GM12878 (cell line): Measurements from ENCODE around the gene NAMPT. TPM values are rescaled to one million over a fixed set of nuclear protein-coding genes. Genes with fewer than 3 reads are reported as not detected.

Experiments
- BCL3 ChIP-seq: IDR thresholded peaks from 2 replicates; pipeline ENCODE4 v1.6.1; 2011; ENCODE audit warnings: borderline replicate concordance, low read depth, mild to moderate bottlenecking, moderate library complexity, low read length; ENCODE audit not compliant: insufficient read depth, poor library complexity, severe bottlenecking
- CBX5 ChIP-seq: sonication (generic); IDR thresholded peaks from 2 replicates; pipeline ENCODE4 v1.6.1; 2016; ENCODE audit warnings: low read depth, moderate library complexity, mild to moderate bottlenecking, inconsistent platforms
- HDAC6 ChIP-seq: fragments of 200-600 bp; sonication (generic); IDR thresholded peaks from one replicate; pipeline ENCODE4 v1.8.0; 2017; ENCODE audit warnings: antibody characterized with exemption; ENCODE audit not compliant: unreplicated experiment
- JUNB ChIP-seq: IDR thresholded peaks from 2 replicates; pipeline ENCODE4 v1.6.1; 2016; ENCODE audit warnings: antibody characterized with exemption, mild to moderate bottlenecking
- POLR2AphosphoS2 ChIP-seq: IDR thresholded peaks from 2 replicates; pipeline ENCODE4 v1.6.1; 2011; ENCODE audit warnings: low read depth, mild to moderate bottlenecking, low read length, improper control_type of control experiment, moderate library complexity
- POLR2AphosphoS5 ChIP-seq: IDR thresholded peaks from 2 replicates; pipeline ENCODE4 v1.6.1; 2011; ENCODE audit warnings: mild to moderate bottlenecking, low read length, inconsistent platforms
- POU2F2 ChIP-seq: IDR thresholded peaks from 3 replicates; pipeline ENCODE4 v1.6.1; 2011; ENCODE audit warnings: low read depth, mild to moderate bottlenecking, low read length, borderline replicate concordance
- RUNX3 ChIP-seq: IDR thresholded peaks from 2 replicates; pipeline ENCODE4 v1.6.1; 2012; ENCODE audit warnings: low read length, inconsistent platforms
- SPI1 ChIP-seq: IDR thresholded peaks from 2 replicates; pipeline ENCODE4 v1.6.1; 2011; ENCODE audit warnings: low read depth, mild to moderate bottlenecking, low read length, moderate library complexity, borderline replicate concordance; ENCODE audit not compliant: insufficient read depth
- SREBF1 ChIP-seq: IDR thresholded peaks from 2 replicates; pipeline ENCODE4 v1.6.1; 2012; ENCODE audit warnings: mild to moderate bottlenecking, low read length
- YY1 ChIP-seq: IDR thresholded peaks from 2 replicates; pipeline ENCODE4 v1.6.1; 2011; ENCODE audit warnings: low read depth, mild to moderate bottlenecking, low read length
- ZNF217 ChIP-seq: fragments of 450-650 bp; IDR thresholded peaks from 2 replicates; pipeline ENCODE4 v1.6.1; 2017; ENCODE audit warnings: antibody characterized with exemption, mild to moderate bottlenecking
- polyA plus RNA-seq, 11 experiments: library from polyadenylated mRNA; depleted of rRNA in 4 of 11; unstranded in 6 of 11; stranded (reverse) in 5 of 11; fragments of >200 nt; fragmentation: Nextera tagmentation in 4 of 11; fragmentation: Illumina TruSeq in 1 of 11; extraction: Ambion mirVana in 4 of 11; extraction: Trizol in 1 of 11; gene quantifications; 1 replicate in 1 of 11; 2 replicates in 10 of 11; pipeline versions ENCODE4 v1.2.1 to v1.2.3, GENCODE V29; 2011 to 2016; ENCODE audit warnings: inconsistent platforms in 2 of 11, missing spikeins in 2 of 11, low read depth in 1 of 11
- total RNA-seq, 4 experiments: library from RNA; depleted of rRNA in 3 of 4; stranded (reverse); fragments of >200 nt in 3 of 4; fragmentation: Illumina TruSeq in 1 of 4; extraction: Trizol in 1 of 4; gene quantifications; 2 replicates each; pipeline versions ENCODE4 v1.2.1 to v1.2.3, GENCODE V29; 2013 to 2021
- TF ChIP-seq, protein P1 (sequence below): fragments of 450-650 bp; IDR thresholded peaks from 2 replicates; pipeline ENCODE4 v1.6.1; 2016; ENCODE audit warnings: mild to moderate bottlenecking
- TF ChIP-seq, protein P2 (sequence below): fragments of 450-650 bp; formaldehyde crosslinking; IDR thresholded peaks from 2 replicates; pipeline ENCODE4 v1.4.0; 2022; ENCODE audit warnings: mild to moderate bottlenecking, moderate library complexity

The NAMPT gene
- total and polyA plus RNA-seq, 10 of the 15 experiments (the other 5 are each of a cell fraction or from before 2014, with no cell fraction given), result 28.3 to 173 (median 75.0) TPM

DNA sequence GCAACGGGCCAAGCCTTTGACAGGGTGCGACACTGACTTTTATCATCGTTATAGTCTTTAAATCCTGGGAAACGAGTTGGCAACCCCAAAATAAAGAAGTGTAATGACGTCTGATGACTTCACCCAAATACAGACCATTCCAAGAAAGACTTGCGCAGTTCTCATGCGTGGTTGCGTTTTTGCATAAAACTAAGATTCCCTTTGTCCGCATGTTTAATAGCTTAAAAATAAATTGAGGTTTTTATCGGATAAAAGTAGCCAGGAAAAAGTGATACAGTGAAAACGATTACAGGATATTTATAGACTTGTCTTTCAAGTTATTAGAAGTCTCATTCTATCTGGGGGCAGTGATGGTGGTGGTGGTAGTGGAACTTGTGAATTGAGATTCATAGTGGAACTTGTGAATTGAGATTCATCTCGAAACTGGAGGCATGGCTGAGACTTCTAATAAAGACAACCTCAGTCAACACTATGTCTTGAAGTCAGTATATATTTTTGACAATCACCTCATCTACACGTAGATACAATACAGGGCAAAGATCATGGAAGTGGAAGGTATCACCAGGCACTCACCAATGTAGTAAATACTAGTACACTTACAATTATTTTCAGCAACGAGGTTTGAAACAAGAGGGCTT is 1.2 kb upstream of the NAMPT start (continued):
- TF ChIP-seq BCL3 (no peak), POLR2AphosphoS2 (no peak), YY1 (peak; percentile 53; the same call in 1 of the 2 replicates), SREBF1 (no peak), CBX5 (no peak), POU2F2 (no peak; the same call in 2 of the 3 replicates), ZNF217 (peak; percentile 77), RUNX3 (peak; percentile 81), JUNB (peak; percentile 97), HDAC6 (no peak), POLR2AphosphoS5 (peak; percentile 22), SPI1 (no peak)
- TF ChIP-seq, protein P1, sequence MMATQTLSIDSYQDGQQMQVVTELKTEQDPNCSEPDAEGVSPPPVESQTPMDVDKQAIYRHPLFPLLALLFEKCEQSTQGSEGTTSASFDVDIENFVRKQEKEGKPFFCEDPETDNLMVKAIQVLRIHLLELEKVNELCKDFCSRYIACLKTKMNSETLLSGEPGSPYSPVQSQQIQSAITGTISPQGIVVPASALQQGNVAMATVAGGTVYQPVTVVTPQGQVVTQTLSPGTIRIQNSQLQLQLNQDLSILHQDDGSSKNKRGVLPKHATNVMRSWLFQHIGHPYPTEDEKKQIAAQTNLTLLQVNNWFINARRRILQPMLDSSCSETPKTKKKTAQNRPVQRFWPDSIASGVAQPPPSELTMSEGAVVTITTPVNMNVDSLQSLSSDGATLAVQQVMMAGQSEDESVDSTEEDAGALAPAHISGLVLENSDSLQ, result peak; percentile 55
- TF ChIP-seq, protein P2, sequence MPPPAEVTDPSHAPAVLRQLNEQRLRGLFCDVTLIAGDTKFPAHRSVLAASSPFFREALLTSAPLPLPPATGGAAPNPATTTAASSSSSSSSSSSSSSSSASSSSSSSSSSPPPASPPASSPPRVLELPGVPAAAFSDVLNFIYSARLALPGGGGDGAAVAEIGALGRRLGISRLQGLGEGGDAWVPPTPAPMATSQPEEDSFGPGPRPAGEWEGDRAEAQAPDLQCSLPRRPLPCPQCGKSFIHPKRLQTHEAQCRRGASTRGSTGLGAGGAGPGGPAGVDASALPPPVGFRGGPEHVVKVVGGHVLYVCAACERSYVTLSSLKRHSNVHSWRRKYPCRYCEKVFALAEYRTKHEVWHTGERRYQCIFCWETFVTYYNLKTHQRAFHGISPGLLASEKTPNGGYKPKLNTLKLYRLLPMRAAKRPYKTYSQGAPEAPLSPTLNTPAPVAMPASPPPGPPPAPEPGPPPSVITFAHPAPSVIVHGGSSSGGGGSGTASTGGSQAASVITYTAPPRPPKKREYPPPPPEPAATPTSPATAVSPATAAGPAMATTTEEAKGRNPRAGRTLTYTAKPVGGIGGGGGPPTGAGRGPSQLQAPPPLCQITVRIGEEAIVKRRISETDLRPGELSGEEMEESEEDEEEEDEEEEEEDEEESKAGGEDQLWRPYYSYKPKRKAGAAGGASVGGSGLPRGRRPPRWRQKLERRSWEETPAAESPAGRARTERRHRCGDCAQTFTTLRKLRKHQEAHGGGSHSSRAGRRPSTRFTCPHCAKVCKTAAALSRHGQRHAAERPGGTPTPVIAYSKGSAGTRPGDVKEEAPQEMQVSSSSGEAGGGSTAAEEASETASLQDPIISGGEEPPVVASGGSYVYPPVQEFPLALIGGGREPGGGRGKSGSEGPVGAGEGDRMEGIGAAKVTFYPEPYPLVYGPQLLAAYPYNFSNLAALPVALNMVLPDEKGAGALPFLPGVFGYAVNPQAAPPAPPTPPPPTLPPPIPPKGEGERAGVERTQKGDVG, result no peak
